HEK293 (cell line): Measurements from ENCODE around the gene SH3RF1.

Experiments used
- CTCF ChIA-PET: fragments of 350-600 bp; formaldehyde crosslinking; extraction: SDS; loops from one replicate; lab custom pipeline; 2021; ENCODE audit warnings: antibody characterized with exemption; lab: Yijun Ruan, JAX
- POLR2A ChIA-PET: fragments of 300-600 bp; formaldehyde crosslinking; extraction: SDS; loops from one replicate; lab custom pipeline; 2020; ENCODE audit warnings: antibody characterized with exemption, inconsistent platforms; lab: Yijun Ruan, JAX
- H3K27ac ChIP-seq: fragments of 200-500 bp; sonication (Bioruptor generic); 2 replicates; pipeline ENCODE4 v1.5.1; 2014; ENCODE audit warnings: low read depth, low read length, control low read depth, inconsistent platforms; ENCODE audit errors: extremely low read depth
- H3K36me3 ChIP-seq, 2 experiments: fragments of 200-500 bp in 1 of 2; sonication (Bioruptor generic) in 1 of 2; 1 replicate in 1 of 2; 2 replicates in 1 of 2; pipeline ENCODE4 v1.5.1; 2014 to 2017; ENCODE audit warnings: inconsistent platforms in 2 of 2, low read length in 2 of 2; ENCODE audit not compliant: control insufficient read depth in 2 of 2, insufficient read depth in 1 of 2
- H3K4me1 ChIP-seq: fragments of 200-500 bp; sonication (Bioruptor generic); 2 replicates; pipeline ENCODE4 v1.5.1; 2014; ENCODE audit warnings: mild to moderate bottlenecking, low read length, inconsistent platforms; ENCODE audit not compliant: control insufficient read depth, insufficient read depth
- H3K4me3 ChIP-seq: 2 replicates; pipeline ENCODE4 v1.5.1; 2011; ENCODE audit warnings: low read depth, mild to moderate bottlenecking, control low read depth, low read length, moderate library complexity
- H3K9me3 ChIP-seq: fragments of 200-500 bp; sonication (Bioruptor generic); 2 replicates; pipeline ENCODE4 v1.5.1; 2014; ENCODE audit warnings: low read depth, low read length, inconsistent platforms; ENCODE audit not compliant: control insufficient read depth, insufficient read depth
- IKZF3 ChIP-seq: fragments of 450-650 bp; IDR thresholded peaks from 2 replicates; pipeline ENCODE4 v1.5.0; 2018; ENCODE audit warnings: missing biosample characterization, mild to moderate bottlenecking, missing genetic modification characterization, moderate library complexity
- PRDM1 ChIP-seq: fragments of 450-650 bp; formaldehyde crosslinking; IDR thresholded peaks from 2 replicates; pipeline ENCODE4; 2016; ENCODE audit warnings: missing biosample characterization, missing genetic modification characterization
- SP3 ChIP-seq: fragments of 450-650 bp; formaldehyde crosslinking; IDR thresholded peaks from 2 replicates; pipeline ENCODE4 v1.5.1; 2016; ENCODE audit warnings: missing biosample characterization, missing genetic modification characterization
- ZEB2 ChIP-seq: fragments of 450-650 bp; formaldehyde crosslinking; IDR thresholded peaks from 2 replicates; pipeline ENCODE4 v1.5.1; 2016; ENCODE audit warnings: missing biosample characterization, missing genetic modification characterization
- ZIC2 ChIP-seq: fragments of 450-650 bp; formaldehyde crosslinking; IDR thresholded peaks from 2 replicates; pipeline ENCODE4 v1.5.1; 2016; ENCODE audit warnings: missing biosample characterization, missing genetic modification characterization
- ZNF169 ChIP-seq: fragments of 450-650 bp; formaldehyde crosslinking; IDR thresholded peaks from 2 replicates; pipeline ENCODE4 v1.5.1; 2016; ENCODE audit warnings: missing biosample characterization, missing genetic modification characterization
- ZNF175 ChIP-seq: fragments of 450-650 bp; formaldehyde crosslinking; IDR thresholded peaks from 2 replicates; pipeline ENCODE4 v1.5.1; 2016; ENCODE audit warnings: missing biosample characterization, missing genetic modification characterization
- ZNF211 ChIP-seq: fragments of 450-650 bp; formaldehyde crosslinking; IDR thresholded peaks from 2 replicates; pipeline ENCODE4 v1.5.1; 2016; ENCODE audit warnings: low read depth, missing biosample characterization, missing genetic modification characterization
- ZNF221 ChIP-seq: fragments of 450-650 bp; formaldehyde crosslinking; IDR thresholded peaks from 2 replicates; pipeline ENCODE4 v1.5.1; 2017; ENCODE audit warnings: missing biosample characterization, missing genetic modification characterization, borderline replicate concordance
- ZNF266 ChIP-seq: fragments of 450-650 bp; formaldehyde crosslinking; IDR thresholded peaks from 2 replicates; pipeline ENCODE4 v1.5.1; 2016; ENCODE audit warnings: missing biosample characterization, missing genetic modification characterization, low read depth
- ZNF324 ChIP-seq: fragments of 450-650 bp; formaldehyde crosslinking; IDR thresholded peaks from 2 replicates; pipeline ENCODE4 v1.5.1; 2016; ENCODE audit warnings: missing biosample characterization, missing genetic modification characterization
- ZNF426 ChIP-seq: fragments of 450-650 bp; formaldehyde crosslinking; IDR thresholded peaks from 2 replicates; pipeline ENCODE4 v1.5.1; 2017; ENCODE audit warnings: missing biosample characterization, missing genetic modification characterization, mild to moderate bottlenecking, inconsistent platforms, moderate library complexity
- ZNF561 ChIP-seq: fragments of 450-650 bp; IDR thresholded peaks from 2 replicates; pipeline ENCODE4 v1.5.1; 2018; ENCODE audit warnings: missing biosample characterization, missing genetic modification characterization, borderline replicate concordance
- ZNF624 ChIP-seq: fragments of 450-650 bp; formaldehyde crosslinking; IDR thresholded peaks from 2 replicates; pipeline ENCODE4 v1.5.1; 2017; ENCODE audit warnings: missing biosample characterization, missing genetic modification characterization
- ZNF664 ChIP-seq: fragments of 450-650 bp; formaldehyde crosslinking; IDR thresholded peaks from 2 replicates; pipeline ENCODE4 v1.5.1; 2016; ENCODE audit warnings: missing biosample characterization, missing genetic modification characterization
- ZNF776 ChIP-seq: fragments of 450-650 bp; formaldehyde crosslinking; IDR thresholded peaks from 2 replicates; pipeline ENCODE4 v1.5.0; 2017; ENCODE audit warnings: missing biosample characterization, missing genetic modification characterization, borderline replicate concordance
- ZSCAN30 ChIP-seq: fragments of 450-650 bp; IDR thresholded peaks from 2 replicates; pipeline ENCODE4 v1.5.1; 2018; ENCODE audit warnings: missing biosample characterization, mild to moderate bottlenecking, missing genetic modification characterization, moderate library complexity
- TF ChIP-seq, protein P1 (sequence below): fragments of 450-650 bp; formaldehyde crosslinking; IDR thresholded peaks from 2 replicates; pipeline ENCODE4 v1.5.1; 2017; ENCODE audit warnings: missing biosample characterization, missing genetic modification characterization
- TF ChIP-seq, protein P2 (sequence below): fragments of 450-650 bp; formaldehyde crosslinking; optimal IDR thresholded peaks from 2 replicates; pipeline ENCODE3; 2016; ENCODE audit warnings: missing biosample characterization, mild to moderate bottlenecking, missing genetic modification characterization
- TF ChIP-seq, protein P3 (sequence below): fragments of 450-650 bp; formaldehyde crosslinking; IDR thresholded peaks from 2 replicates; pipeline ENCODE4 v1.5.1; 2016; ENCODE audit warnings: missing biosample characterization, missing genetic modification characterization, low read depth
- TF ChIP-seq, protein P4 (sequence below): fragments of 450-650 bp; formaldehyde crosslinking; IDR thresholded peaks from 2 replicates; pipeline ENCODE4 v1.5.1; 2017; ENCODE audit warnings: missing biosample characterization, missing genetic modification characterization

Gene SH3RF1

DNA sequence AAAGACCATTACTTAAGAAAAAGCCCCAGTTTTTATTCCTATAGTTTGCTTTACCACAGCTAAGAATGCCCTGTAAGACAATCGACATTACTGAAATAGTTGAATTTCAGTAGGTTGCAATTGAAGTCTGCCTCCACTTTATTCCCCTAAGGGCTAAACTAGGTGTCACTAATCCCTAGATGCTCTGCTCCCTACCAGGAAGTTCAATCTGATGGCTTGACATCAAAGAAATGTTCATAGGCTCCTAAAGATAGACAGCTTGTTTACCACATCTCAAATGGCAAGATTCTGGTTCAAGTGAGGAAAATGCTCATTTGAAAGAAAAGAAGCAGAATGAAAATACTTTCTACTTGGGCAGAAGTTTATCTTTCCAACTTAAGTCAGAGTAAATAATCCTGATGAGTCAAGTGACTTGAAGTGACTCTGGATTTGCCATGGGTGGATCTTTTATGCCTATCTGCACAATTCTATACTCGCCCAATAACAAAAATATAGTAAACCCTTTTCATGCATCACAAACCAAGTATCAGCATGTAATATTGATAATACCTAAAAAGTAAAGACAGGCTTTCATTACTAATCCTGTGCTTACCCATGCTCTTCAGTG lies 117.2 kb downstream of the SH3RF1 start (continued):
- TF ChIP-seq, protein P1, sequence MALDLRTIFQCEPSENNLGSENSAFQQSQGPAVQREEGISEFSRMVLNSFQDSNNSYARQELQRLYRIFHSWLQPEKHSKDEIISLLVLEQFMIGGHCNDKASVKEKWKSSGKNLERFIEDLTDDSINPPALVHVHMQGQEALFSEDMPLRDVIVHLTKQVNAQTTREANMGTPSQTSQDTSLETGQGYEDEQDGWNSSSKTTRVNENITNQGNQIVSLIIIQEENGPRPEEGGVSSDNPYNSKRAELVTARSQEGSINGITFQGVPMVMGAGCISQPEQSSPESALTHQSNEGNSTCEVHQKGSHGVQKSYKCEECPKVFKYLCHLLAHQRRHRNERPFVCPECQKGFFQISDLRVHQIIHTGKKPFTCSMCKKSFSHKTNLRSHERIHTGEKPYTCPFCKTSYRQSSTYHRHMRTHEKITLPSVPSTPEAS (tag by site-specific recombination): no peak
- TF ChIP-seq, protein P2, sequence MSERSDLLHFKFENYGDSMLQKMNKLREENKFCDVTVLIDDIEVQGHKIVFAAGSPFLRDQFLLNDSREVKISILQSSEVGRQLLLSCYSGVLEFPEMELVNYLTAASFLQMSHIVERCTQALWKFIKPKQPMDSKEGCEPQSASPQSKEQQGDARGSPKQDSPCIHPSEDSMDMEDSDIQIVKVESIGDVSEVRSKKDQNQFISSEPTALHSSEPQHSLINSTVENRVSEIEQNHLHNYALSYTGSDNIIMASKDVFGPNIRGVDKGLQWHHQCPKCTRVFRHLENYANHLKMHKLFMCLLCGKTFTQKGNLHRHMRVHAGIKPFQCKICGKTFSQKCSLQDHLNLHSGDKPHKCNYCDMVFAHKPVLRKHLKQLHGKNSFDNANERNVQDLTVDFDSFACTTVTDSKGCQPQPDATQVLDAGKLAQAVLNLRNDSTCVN (tag by site-specific recombination): no peak
- TF ChIP-seq ZEB2 (tag by site-specific recombination): no peak
- no peak for TF ChIP-seq ZNF664
- TF ChIP-seq ZNF561 (tag by site-specific recombination): no peak

DNA sequence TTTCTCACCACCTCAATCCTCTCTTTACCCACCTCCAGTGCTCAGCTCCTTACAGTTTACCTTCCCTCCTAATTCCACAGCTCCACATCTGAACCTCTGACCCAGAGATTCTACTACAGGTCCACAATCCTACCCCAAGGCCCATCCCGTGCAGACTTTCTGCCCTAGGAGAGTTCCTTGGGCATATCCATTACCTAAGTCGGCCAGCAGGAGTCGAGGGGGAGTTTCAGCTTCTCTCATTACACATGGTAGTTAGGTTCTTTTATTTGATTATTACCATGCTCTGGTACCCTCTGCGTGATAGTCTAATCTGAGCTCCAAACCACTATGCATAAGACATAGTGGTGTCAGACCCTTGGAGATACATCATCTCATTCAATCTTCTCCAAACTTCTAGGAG lies 117.9 kb downstream of the SH3RF1 start:
- no peak for TF ChIP-seq ZNF211 (tag by site-specific recombination)

DNA sequence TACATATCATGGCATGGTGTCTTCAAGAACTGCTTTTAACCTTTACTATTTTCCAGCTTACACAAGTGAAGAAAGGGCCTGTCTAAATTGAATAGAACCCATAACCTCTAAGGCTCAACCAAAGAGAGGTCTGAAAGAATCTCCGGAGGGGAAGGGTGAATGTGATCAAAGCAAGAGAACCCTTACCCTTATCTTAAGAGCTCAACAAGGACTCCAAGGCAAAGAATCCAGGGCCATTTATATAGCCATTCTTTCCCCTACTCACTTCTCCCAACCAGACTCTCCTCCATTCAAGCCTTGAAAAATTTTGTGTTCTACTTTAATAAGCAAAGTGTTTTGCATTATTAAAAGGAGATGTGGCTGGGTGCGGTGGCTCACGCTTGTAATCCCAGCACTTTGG lies 118.7 kb downstream of the SH3RF1 start:
- no peaks in the 10 kb centered on the region for H3K9me3 ChIP-seq
- ChIA-PET POLR2A (no interaction called here), CTCF (interaction anchor here (1.0 kb wide), 1 partner anchor 9 kb away, joined by 3 read pairs; no protein-coding TSS in a partner anchor)
- no peak overlapping the region for H3K27ac ChIP-seq
- TF ChIP-seq ZNF175 (tag by site-specific recombination) (no peak), ZEB2 (tag by site-specific recombination) (no peak), ZNF624 (no peak), ZNF324 (no peak), ZNF426 (no peak), ZNF211 (tag by site-specific recombination) (no peak), PRDM1 (tag by site-specific recombination) (no peak), SP3 (tag by site-specific recombination) (no peak), IKZF3 (tag by site-specific recombination) (no peak), ZIC2 (tag by site-specific recombination) (no peak), ZNF776 (tag by site-specific recombination) (no peak), ZNF221 (tag by site-specific recombination) (no peak), ZSCAN30 (tag by site-specific recombination) (no peak), ZNF266 (tag by site-specific recombination) (no peak), ZNF169 (tag by site-specific recombination) (no peak)
- TF ChIP-seq, protein P3, sequence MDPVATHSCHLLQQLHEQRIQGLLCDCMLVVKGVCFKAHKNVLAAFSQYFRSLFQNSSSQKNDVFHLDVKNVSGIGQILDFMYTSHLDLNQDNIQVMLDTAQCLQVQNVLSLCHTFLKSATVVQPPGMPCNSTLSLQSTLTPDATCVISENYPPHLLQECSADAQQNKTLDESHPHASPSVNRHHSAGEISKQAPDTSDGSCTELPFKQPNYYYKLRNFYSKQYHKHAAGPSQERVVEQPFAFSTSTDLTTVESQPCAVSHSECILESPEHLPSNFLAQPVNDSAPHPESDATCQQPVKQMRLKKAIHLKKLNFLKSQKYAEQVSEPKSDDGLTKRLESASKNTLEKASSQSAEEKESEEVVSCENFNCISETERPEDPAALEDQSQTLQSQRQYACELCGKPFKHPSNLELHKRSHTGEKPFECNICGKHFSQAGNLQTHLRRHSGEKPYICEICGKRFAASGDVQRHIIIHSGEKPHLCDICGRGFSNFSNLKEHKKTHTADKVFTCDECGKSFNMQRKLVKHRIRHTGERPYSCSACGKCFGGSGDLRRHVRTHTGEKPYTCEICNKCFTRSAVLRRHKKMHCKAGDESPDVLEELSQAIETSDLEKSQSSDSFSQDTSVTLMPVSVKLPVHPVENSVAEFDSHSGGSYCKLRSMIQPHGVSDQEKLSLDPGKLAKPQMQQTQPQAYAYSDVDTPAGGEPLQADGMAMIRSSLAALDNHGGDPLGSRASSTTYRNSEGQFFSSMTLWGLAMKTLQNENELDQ (tag by site-specific recombination): no peak
- TF ChIP-seq, protein P4, sequence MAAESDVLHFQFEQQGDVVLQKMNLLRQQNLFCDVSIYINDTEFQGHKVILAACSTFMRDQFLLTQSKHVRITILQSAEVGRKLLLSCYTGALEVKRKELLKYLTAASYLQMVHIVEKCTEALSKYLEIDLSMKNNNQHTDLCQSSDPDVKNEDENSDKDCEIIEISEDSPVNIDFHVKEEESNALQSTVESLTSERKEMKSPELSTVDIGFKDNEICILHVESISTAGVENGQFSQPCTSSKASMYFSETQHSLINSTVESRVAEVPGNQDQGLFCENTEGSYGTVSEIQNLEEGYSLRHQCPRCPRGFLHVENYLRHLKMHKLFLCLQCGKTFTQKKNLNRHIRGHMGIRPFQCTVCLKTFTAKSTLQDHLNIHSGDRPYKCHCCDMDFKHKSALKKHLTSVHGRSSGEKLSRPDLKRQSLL: no peak
- H3K4me3 ChIP-seq: no peak overlapping the region
- peaks cover 0 to 7% of the 10 kb centered on the region in 2 experiments; a peak in 1 of 3 replicates for H3K36me3 ChIP-seq
- H3K4me1 ChIP-seq: no peaks in the 10 kb centered on the region

More for the DNA sequence above, 117.9 kb downstream of the SH3RF1 start:
- POLR2A ChIA-PET: no interaction called here
- no peak overlapping the region for H3K27ac ChIP-seq
- no peaks in the 10 kb centered on the region for H3K4me1 ChIP-seq
- CTCF ChIA-PET: interaction anchor here (0.6 to 1.0 kb wide), 2 partner anchors 10 to 560 kb away, joined by 3 to 7 read pairs; no protein-coding TSS in a partner anchor
- peaks cover 0 to 7% of the 10 kb centered on the region in 2 experiments; a peak in 1 of 3 replicates for H3K36me3 ChIP-seq
- H3K9me3 ChIP-seq: no peaks in the 10 kb centered on the region
- H3K4me3 ChIP-seq: no peak overlapping the region
